H9 (cell line): ENCODE data around the gene TXNRD1. TPM values are rescaled to one million over a fixed set of nuclear protein-coding genes. Genes with fewer than 3 reads are reported as not detected.

Experiments
- DNase-seq: peaks from one replicate; pipeline ENCODE4 v3.0.0-alpha.2; 2017
- H2AFZ ChIP-seq: one replicate; pipeline ENCODE4 v1.6.1; 2013; ENCODE audit warnings: mild to moderate bottlenecking, low read length, control low read depth, moderate library complexity
- H2AK5ac ChIP-seq: 2 replicates; pipeline ENCODE4 v1.6.1; 2013; ENCODE audit warnings: low read length, control low read depth, mixed read lengths; ENCODE audit not compliant: insufficient read length
- H2BK120ac ChIP-seq: one replicate; pipeline ENCODE4 v1.6.1; 2013; ENCODE audit warnings: low read depth, mild to moderate bottlenecking, low read length, control low read depth, inconsistent platforms; ENCODE audit not compliant: poor library complexity, severe bottlenecking
- H2BK12ac ChIP-seq: 2 replicates; pipeline ENCODE4 v1.6.1; 2013; ENCODE audit warnings: low read length, control low read depth, mixed read lengths, low read depth; ENCODE audit not compliant: insufficient read length
- H2BK15ac ChIP-seq: 2 replicates; pipeline ENCODE4 v1.6.1; 2013; ENCODE audit warnings: low read depth, low read length, control low read depth
- H2BK20ac ChIP-seq: one replicate; pipeline ENCODE4 v1.6.1; 2013; ENCODE audit warnings: low read depth, mild to moderate bottlenecking, low read length, control low read depth, inconsistent platforms; ENCODE audit not compliant: poor library complexity, severe bottlenecking
- H2BK5ac ChIP-seq: 2 replicates; pipeline ENCODE4 v1.6.1; 2013; ENCODE audit warnings: low read length, control low read depth, mixed read lengths; ENCODE audit not compliant: insufficient read length
- H3K14ac ChIP-seq: 2 replicates; pipeline ENCODE4 v1.6.1; 2013; ENCODE audit warnings: low read length, control low read depth; ENCODE audit not compliant: insufficient read depth
- H3K18ac ChIP-seq: 2 replicates; pipeline ENCODE4 v1.6.1; 2013; ENCODE audit warnings: low read depth, mild to moderate bottlenecking, mixed read lengths, low read length, control low read depth; ENCODE audit not compliant: insufficient read length
- H3K23ac ChIP-seq: 2 replicates; pipeline ENCODE4 v1.6.1; 2013; ENCODE audit warnings: low read length, control low read depth, mixed read lengths, low read depth; ENCODE audit not compliant: insufficient read length
- H3K23me2 ChIP-seq: 2 replicates; pipeline ENCODE4 v1.6.1; 2013; ENCODE audit warnings: low read depth, mild to moderate bottlenecking, mixed read lengths, low read length, control low read depth; ENCODE audit not compliant: insufficient read length, poor library complexity, severe bottlenecking
- H3K27ac ChIP-seq: 2 replicates; pipeline ENCODE4 v1.5.1; 2013; ENCODE audit warnings: low read length, control low read depth, mixed read lengths, low read depth; ENCODE audit not compliant: insufficient read length
- H3K27me3 ChIP-seq: 2 replicates; pipeline ENCODE4 v1.6.1; 2013; ENCODE audit warnings: low read length, control low read depth, inconsistent platforms; ENCODE audit not compliant: insufficient read depth
- H3K4ac ChIP-seq: 2 replicates; pipeline ENCODE4 v1.6.1; 2013; ENCODE audit warnings: low read depth, mild to moderate bottlenecking, control low read depth, inconsistent platforms, low read length, moderate library complexity
- H3K4me1 ChIP-seq: 2 replicates; pipeline ENCODE4 v1.6.1; 2013; ENCODE audit warnings: low read length, control low read depth, inconsistent platforms; ENCODE audit not compliant: insufficient read depth
- H3K4me2 ChIP-seq: 2 replicates; pipeline ENCODE4 v1.6.1; 2013; ENCODE audit warnings: low read length, control low read depth, mixed read lengths; ENCODE audit not compliant: insufficient read length, insufficient read depth
- H3K56ac ChIP-seq: 2 replicates; pipeline ENCODE4 v1.6.1; 2013; ENCODE audit warnings: low read depth, mild to moderate bottlenecking, mixed read lengths, low read length, control low read depth; ENCODE audit not compliant: insufficient read length
- H3K79me1 ChIP-seq: 2 replicates; pipeline ENCODE4 v1.6.1; 2013; ENCODE audit warnings: low read depth, mild to moderate bottlenecking, moderate library complexity, low read length, control low read depth, inconsistent platforms; ENCODE audit not compliant: insufficient read depth, poor library complexity, severe bottlenecking
- H3K79me2 ChIP-seq: 2 replicates; pipeline ENCODE4 v1.6.1; 2013; ENCODE audit warnings: low read length, control low read depth, inconsistent platforms; ENCODE audit not compliant: insufficient read depth
- H3K9ac ChIP-seq: 2 replicates; pipeline ENCODE4 v1.6.1; 2013; ENCODE audit warnings: low read length, control low read depth, mixed read lengths; ENCODE audit not compliant: insufficient read length; ENCODE audit errors: extremely low read depth
- H3K9me3 ChIP-seq: one replicate; pipeline ENCODE4 v1.6.1; 2013; ENCODE audit warnings: low read depth, low read length, inconsistent platforms; ENCODE audit not compliant: control insufficient read depth
- H3T11ph ChIP-seq: one replicate; pipeline ENCODE4 v1.6.1; 2013; ENCODE audit warnings: mild to moderate bottlenecking, low read length, control low read depth, inconsistent platforms
- H4K20me1 ChIP-seq: one replicate; pipeline ENCODE4 v1.6.1; 2013; ENCODE audit not compliant: control insufficient read depth, insufficient read length, insufficient read depth
- H4K5ac ChIP-seq: 2 replicates; pipeline ENCODE4 v1.6.1; 2013; ENCODE audit warnings: low read depth, mild to moderate bottlenecking, mixed read lengths, low read length, control low read depth; ENCODE audit not compliant: insufficient read length
- H4K8ac ChIP-seq: replicated peaks from 2 replicates; pipeline ENCODE4 v1.6.1; 2013; ENCODE audit warnings: low read length, control low read depth, mixed read lengths, low read depth; ENCODE audit not compliant: insufficient read length
- H4K91ac ChIP-seq: 2 replicates; pipeline ENCODE4 v1.6.1; 2013; ENCODE audit warnings: low read depth, mild to moderate bottlenecking, moderate library complexity, mixed read lengths, low read length, control low read depth; ENCODE audit not compliant: insufficient read length
- H3K27ac Mint-ChIP-seq, 3 experiments: 2 replicates in 2 of 3; 3 replicates in 1 of 3; pipeline ENCODE4 v1.8.0; 2020 to 2021; ENCODE audit warnings: mixed read lengths in 3 of 3, mild to moderate bottlenecking in 1 of 3, moderate library complexity in 1 of 3
- H3K27me3 Mint-ChIP-seq: 2 replicates; pipeline ENCODE4 v1.8.0; 2021; ENCODE audit warnings: low read depth, mild to moderate bottlenecking, moderate library complexity, mixed read lengths
- H3K36me3 Mint-ChIP-seq, 3 experiments: 2 replicates in 2 of 3; 3 replicates in 1 of 3; pipeline ENCODE4 v1.8.0; 2020 to 2021; ENCODE audit warnings: low read depth in 3 of 3, mixed read lengths in 3 of 3; ENCODE audit not compliant: insufficient read depth in 1 of 3
- H3K4me1 Mint-ChIP-seq, 2 experiments: 2 replicates each; pipeline ENCODE4 v1.8.0; 2020; ENCODE audit warnings: mixed read lengths in 2 of 2
- H3K4me3 Mint-ChIP-seq, 2 experiments: 2 replicates in 1 of 2; 3 replicates in 1 of 2; pipeline ENCODE4 v1.8.0; 2020 to 2021; ENCODE audit warnings: mild to moderate bottlenecking in 2 of 2, mixed read lengths in 2 of 2, moderate library complexity in 1 of 2
- H3K9me3 Mint-ChIP-seq, 2 experiments: 2 replicates in 1 of 2; 3 replicates in 1 of 2; pipeline ENCODE4 v1.8.0; 2020; ENCODE audit warnings: mild to moderate bottlenecking in 2 of 2, mixed read lengths in 2 of 2, moderate library complexity in 1 of 2
- WGBS: extraction: QIAGEN DNeasy Blood & Tissue Kit; methylation state at CpG from one replicate; pipeline ENCODE4 v1.1.7; 2013; ENCODE audit warnings: missing lambda C conversion rate, low lambda C conversion rate, mixed read lengths; ENCODE audit not compliant: insufficient read length; ENCODE audit errors: extremely low coverage; 5-methylcytosine and 5-hydroxymethylcytosine counted together
- total RNA-seq: library from RNA; stranded (reverse); gene quantifications from 2 replicates; pipeline ENCODE4 v1.2.1, GENCODE V29; 2021
- TF ChIP-seq, protein P1 (sequence below): fragments of 200-600 bp; sonication (generic); conservative IDR thresholded peaks from 3 replicates; pipeline ENCODE4 v1.8.0; 2021; ENCODE audit warnings: antibody characterized with exemption, mild to moderate bottlenecking

Gene TXNRD1
- total RNA-seq, 1 experiment from 2014 or later: 100 TPM

DNA sequence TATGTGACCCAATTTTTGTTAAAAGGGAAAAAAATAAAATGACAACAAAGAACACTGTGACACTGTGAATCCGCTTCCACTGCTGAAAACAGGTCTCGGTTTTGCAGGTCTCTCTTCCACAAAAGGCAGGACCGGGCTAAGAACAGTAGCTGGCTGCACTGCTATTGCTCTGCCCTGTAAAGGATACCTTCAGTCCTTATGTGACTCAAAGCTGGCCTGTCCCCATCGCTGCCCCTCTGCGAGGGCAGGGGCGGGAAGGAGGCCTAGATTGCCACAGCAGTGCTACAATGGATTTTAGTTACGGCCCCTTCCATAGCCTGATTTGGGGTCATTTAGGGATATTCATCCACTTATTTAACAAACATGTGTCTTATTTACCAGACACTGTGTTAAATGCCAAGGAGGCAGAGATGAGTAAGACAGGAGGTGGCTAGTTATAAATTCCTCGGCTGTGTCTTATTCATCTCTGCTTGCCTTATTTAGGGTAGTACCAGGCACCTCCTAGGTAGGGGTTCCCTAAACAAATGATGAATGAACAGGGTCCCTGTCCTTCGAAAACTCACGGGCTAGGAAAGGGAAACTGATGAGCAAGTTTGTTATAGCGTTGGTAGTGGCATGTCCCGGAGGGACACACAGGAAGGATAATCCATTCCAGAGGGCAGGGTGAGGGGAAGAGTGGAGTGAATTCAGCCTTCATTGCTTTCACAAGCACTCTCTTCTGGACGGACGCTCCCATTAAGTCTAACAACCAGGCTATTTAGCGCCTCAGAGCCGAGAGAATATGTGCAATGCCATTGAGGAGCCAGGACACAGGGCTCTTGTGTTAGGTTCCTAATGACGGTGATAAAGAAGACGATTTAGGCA, 161.3 kb downstream of the TXNRD1 start:
- Mint-ChIP-seq H3K4me3 (no peak overlapping the region), H3K9me3 (peaks cover 0 to 4% of the 10 kb centered on the region in 2 experiments; a peak in 2 of 5 replicates), H3K27me3 (no peaks in the 10 kb centered on the region; the same call in none of the 2 replicates), H3K36me3 (peaks cover 0 to 3% (median 0%) of the 10 kb centered on the region in 3 experiments; a peak in 1 of 7 replicates), H3K4me1 (peaks cover 19 to 21% of the 10 kb centered on the region in 2 experiments), H3K27ac (no peak overlapping the region)
- Histone ChIP-seq H4K5ac (no peak overlapping the region), H3K27ac (no peak overlapping the region), H4K20me1 (no peaks in the 10 kb centered on the region), H3K23me2 (no peaks in the 10 kb centered on the region), H3K27me3 (no peaks in the 10 kb centered on the region), H2BK120ac (no peak overlapping the region), H2AK5ac (no peak overlapping the region), H3K9me3 (no peaks in the 10 kb centered on the region), H3K18ac (no peak overlapping the region), H3K23ac (no peak overlapping the region), H3K14ac (no peak overlapping the region), H2AFZ (no peak overlapping the region), H3T11ph (no peak overlapping the region), H2BK15ac (no peak overlapping the region), H2BK5ac (no peak overlapping the region), H3K4me1 (peaks cover 4% of the 10 kb centered on the region; the same call in 1 of the 2 replicates), H4K8ac (no peak overlapping the region), H4K91ac (no peak overlapping the region), H3K79me1 (no peaks in the 10 kb centered on the region), H3K56ac (no peak overlapping the region), H2BK12ac (no peak overlapping the region), H3K4me2 (no peak overlapping the region), H2BK20ac (no peak overlapping the region), H3K4ac (no peak overlapping the region), H3K9ac (no peak overlapping the region), H3K79me2 (no peaks in the 10 kb centered on the region)
- no peak for DNase-seq
- TF ChIP-seq, protein P1, sequence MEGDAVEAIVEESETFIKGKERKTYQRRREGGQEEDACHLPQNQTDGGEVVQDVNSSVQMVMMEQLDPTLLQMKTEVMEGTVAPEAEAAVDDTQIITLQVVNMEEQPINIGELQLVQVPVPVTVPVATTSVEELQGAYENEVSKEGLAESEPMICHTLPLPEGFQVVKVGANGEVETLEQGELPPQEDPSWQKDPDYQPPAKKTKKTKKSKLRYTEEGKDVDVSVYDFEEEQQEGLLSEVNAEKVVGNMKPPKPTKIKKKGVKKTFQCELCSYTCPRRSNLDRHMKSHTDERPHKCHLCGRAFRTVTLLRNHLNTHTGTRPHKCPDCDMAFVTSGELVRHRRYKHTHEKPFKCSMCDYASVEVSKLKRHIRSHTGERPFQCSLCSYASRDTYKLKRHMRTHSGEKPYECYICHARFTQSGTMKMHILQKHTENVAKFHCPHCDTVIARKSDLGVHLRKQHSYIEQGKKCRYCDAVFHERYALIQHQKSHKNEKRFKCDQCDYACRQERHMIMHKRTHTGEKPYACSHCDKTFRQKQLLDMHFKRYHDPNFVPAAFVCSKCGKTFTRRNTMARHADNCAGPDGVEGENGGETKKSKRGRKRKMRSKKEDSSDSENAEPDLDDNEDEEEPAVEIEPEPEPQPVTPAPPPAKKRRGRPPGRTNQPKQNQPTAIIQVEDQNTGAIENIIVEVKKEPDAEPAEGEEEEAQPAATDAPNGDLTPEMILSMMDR: no peak
- WGBS: no CpG with 5 or more reads among the region's 18 CpGs
